ENCODE measurements around the gene FBXW7. TPM values are rescaled to one million over a fixed set of nuclear protein-coding genes. Genes with fewer than 3 reads are reported as not detected.

FBXW7 gene
- total and polyA plus RNA-seq, 2 donors (not counting 1 experiment from before 2014, with no cell fraction given), result 23.0 to 125 TPM

DNA sequence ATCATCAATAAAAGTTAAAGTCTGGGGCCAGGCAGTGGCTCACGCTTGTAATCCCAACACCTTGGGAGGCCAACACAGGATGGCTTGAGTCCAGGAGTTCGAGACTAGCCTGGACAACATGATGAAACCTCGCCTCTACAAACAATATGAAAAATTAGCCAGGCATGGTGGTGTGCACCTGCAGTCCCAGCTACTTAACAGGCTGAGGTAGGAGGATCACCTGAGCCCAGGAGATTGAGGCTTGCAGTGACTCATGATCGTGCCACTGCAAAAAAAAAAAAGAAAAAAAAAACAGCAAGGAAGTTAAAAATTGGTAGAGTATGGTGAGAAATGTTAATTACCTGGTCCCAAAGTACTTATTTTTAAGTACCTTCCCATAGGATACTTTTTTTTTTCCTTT is 27.5 kb downstream of the FBXW7 start:
- peaks cover 33% of the 10 kb centered on the region for H3K4me1 Mint-ChIP-seq
- ATAC-seq (ENCODE audit: low read depth) (no peak), DNase-seq (no peak)
- H3K9me3 Mint-ChIP-seq (ENCODE audit: insufficient read depth), result no peaks in the 10 kb centered on the region
- 86% methylated on average over 1 of the region's 4 CpGs for WGBS (ENCODE audit: insufficient coverage)
- H4K20me1 ChIP-seq (ENCODE audit: control insufficient read depth, insufficient read depth, low read length, poor library complexity, severe bottlenecking), result peaks cover 4% of the 10 kb centered on the region
- CTCF ChIA-PET, result interaction anchor here (0.7 to 1.2 kb wide), 3 partner anchors 125 to 225 kb away, joined by 3 to 4 read pairs (median 3); no protein-coding TSS in a partner anchor
- H3K9ac ChIP-seq (ENCODE audit: low read length), result no peak overlapping the region
- POLR2A ChIA-PET, result no interaction called here
- intact Hi-C loops (cut with micrococcal nuclease), result no loop called here
- no peak overlapping the region for H3K4me3 ChIP-seq (ENCODE audit: control extremely low read depth in 1 of 5, extremely low read depth in 1 of 5, insufficient read depth in 1 of 5, low read depth in 2 of 5, low read length in 4 of 5)
- no peak overlapping the region for H3K27ac Mint-ChIP-seq
- TF ChIP-seq EZH2 (IDR thresholded peaks at IDR 0.05; ENCODE audit: borderline replicate concordance, insufficient read depth, low read depth, low read length, poor library complexity, severe bottlenecking) (no peak), CTCF (IDR thresholded peaks at IDR 0.05) (no peak)
- no peak overlapping the region for H3K27ac ChIP-seq (ENCODE audit: low read length in 2 of 2)
- H3K4me3 Mint-ChIP-seq, result no peak overlapping the region
- H3K9me3 ChIP-seq (ENCODE audit: control extremely low read depth in 1 of 3, control insufficient read depth in 2 of 3, insufficient read depth in 1 of 3, low read length in 2 of 3), result no peaks in the 10 kb centered on the region
- peaks cover 4 to 10% of the 10 kb centered on the region in 2 donors for H3K4me1 ChIP-seq (ENCODE audit: control insufficient read depth in 2 of 2, insufficient read depth in 2 of 2, low read length in 2 of 2)
- peaks cover 51% of the 10 kb centered on the region for H3K79me2 ChIP-seq (ENCODE audit: control insufficient read depth, insufficient read depth, low read length)
- no peaks in the 10 kb centered on the region for H3K27me3 Mint-ChIP-seq
- no peaks in the 10 kb centered on the region for H3K27me3 ChIP-seq (replicated peaks in 1 of 4; ENCODE audit: control extremely low read depth in 1 of 4, control insufficient read depth in 3 of 4, insufficient read depth in 4 of 4, low read length in 3 of 4)
- peaks cover 0 to 2% of the 10 kb centered on the region in 2 experiments for H3K36me3 ChIP-seq (replicated peaks in 1 of 2; ENCODE audit: control extremely low read depth in 1 of 2, control insufficient read depth in 1 of 2, extremely low read depth in 1 of 2, insufficient read depth in 2 of 2, low read length in 1 of 2)
- H3K4me2 ChIP-seq (replicated peaks; ENCODE audit: low read depth, low read length, poor library complexity, severe bottlenecking), result no peak overlapping the region
- no peak overlapping the region for H2AFZ ChIP-seq (ENCODE audit: insufficient read depth, low read depth, low read length, poor library complexity, severe bottlenecking)

GRCh38 chr4:152503653-152504290 is 32.1 kb downstream of the FBXW7 start:
- TF ChIP-seq CTCF (IDR thresholded peaks at IDR 0.05), result no peak
- no peak for TF ChIP-seq EZH2 (IDR thresholded peaks at IDR 0.05; ENCODE audit: borderline replicate concordance, insufficient read depth, low read depth, low read length, poor library complexity, severe bottlenecking)
- no peaks in the 10 kb centered on the region for H3K27me3 Mint-ChIP-seq
- no peaks in the 10 kb centered on the region for H3K9me3 Mint-ChIP-seq (ENCODE audit: insufficient read depth)
- Histone ChIP-seq H3K4me3 (ENCODE audit: control extremely low read depth in 1 of 5, extremely low read depth in 1 of 5, insufficient read depth in 1 of 5, low read depth in 2 of 5, low read length in 4 of 5) (no peak overlapping the region), H3K9ac (ENCODE audit: low read length) (no peak overlapping the region), H3K4me1 (ENCODE audit: control insufficient read depth in 2 of 2, insufficient read depth in 2 of 2, low read length in 2 of 2) (peaks cover 0 to 10% of the 10 kb centered on the region in 2 donors), H3K9me3 (ENCODE audit: control extremely low read depth in 1 of 3, control insufficient read depth in 2 of 3, insufficient read depth in 1 of 3, low read length in 2 of 3) (no peaks in the 10 kb centered on the region), H3K4me2 (replicated peaks; ENCODE audit: low read depth, low read length, poor library complexity, severe bottlenecking) (no peak overlapping the region), H2AFZ (ENCODE audit: insufficient read depth, low read depth, low read length, poor library complexity, severe bottlenecking) (no peak overlapping the region), H3K36me3 (replicated peaks in 1 of 2; ENCODE audit: control extremely low read depth in 1 of 2, control insufficient read depth in 1 of 2, extremely low read depth in 1 of 2, insufficient read depth in 2 of 2, low read length in 1 of 2) (peaks cover 0 to 2% of the 10 kb centered on the region in 2 experiments), H3K27me3 (replicated peaks in 1 of 4; ENCODE audit: control extremely low read depth in 1 of 4, control insufficient read depth in 3 of 4, insufficient read depth in 4 of 4, low read length in 3 of 4) (no peaks in the 10 kb centered on the region), H4K20me1 (ENCODE audit: control insufficient read depth, insufficient read depth, low read length, poor library complexity, severe bottlenecking) (peaks cover 10% of the 10 kb centered on the region), H3K27ac (ENCODE audit: low read length in 2 of 2) (no peak overlapping the region), H3K79me2 (ENCODE audit: control insufficient read depth, insufficient read depth, low read length) (peaks cover 41% of the 10 kb centered on the region)
- DNase-seq (no peak), ATAC-seq (ENCODE audit: low read depth) (no peak)
- POLR2A ChIA-PET, result no interaction called here
- intact Hi-C loops (cut with micrococcal nuclease), result no loop called here
- H3K27ac Mint-ChIP-seq, result no peak overlapping the region
- CTCF ChIA-PET, result interaction anchor here (1.1 to 12.4 kb wide), 4 partner anchors 137 to 229 kb away, joined by 3 to 217 read pairs (median 103); no protein-coding TSS in a partner anchor
- H3K4me3 Mint-ChIP-seq, result no peak overlapping the region
- H3K4me1 Mint-ChIP-seq, result peaks cover 26% of the 10 kb centered on the region
